A673 (cell line): Measurements from ENCODE around the gene LRP1B. TPM values are rescaled to one million over a fixed set of nuclear protein-coding genes. Genes with fewer than 3 reads are reported as not detected.
"Not testable (repeated sequence)": the region's sequence is repeated elsewhere in the genome, so short reads cannot be mapped to it uniquely, and the experiment has no call there.

Experiments used
- BruUV-seq: library from RNA; stranded (reverse); fragments of 400-500 nt; replicated peaks from 2 replicates; lab custom pipeline; 2021; lab: Mats Ljungman, UMichigan
- CTCF ChIA-PET: fragments of 300-600 bp; sonication (Branson Sonifier 250); formaldehyde crosslinking; loops from one replicate; lab custom pipeline; 2022; ENCODE audit warnings: antibody characterized with exemption; lab: Charles Lee
- POLR2A ChIA-PET: fragments of 300-600 bp; sonication (Branson Sonifier 250); formaldehyde crosslinking; loops from one replicate; lab custom pipeline; 2022; ENCODE audit warnings: antibody characterized with exemption; ENCODE audit not compliant: low non-redundant PET; lab: Charles Lee
- DNase-seq: peaks from one replicate; pipeline ENCODE4 v3.0.0-alpha.2; 2015; ENCODE audit warnings: low spot score
- H3K27ac ChIP-seq: fragments of 200-600 bp; sonication (generic); 2 replicates; pipeline ENCODE4 v1.5.1; 2016; ENCODE audit warnings: mixed run types, low read depth, mild to moderate bottlenecking, mixed read lengths, antibody characterized with exemption, low read length; ENCODE audit not compliant: poor library complexity, severe bottlenecking
- H3K27me3 ChIP-seq: fragments of 200-600 bp; sonication (generic); replicated peaks from 2 replicates; pipeline ENCODE4 v1.6.1; 2017; ENCODE audit warnings: mixed run types, low read depth, mild to moderate bottlenecking, mixed read lengths, antibody characterized with exemption, low read length; ENCODE audit not compliant: insufficient read depth, poor library complexity
- H3K36me3 ChIP-seq: fragments of 200-600 bp; sonication (generic); 2 replicates; pipeline ENCODE4 v1.6.1; 2016; ENCODE audit warnings: mixed run types, mild to moderate bottlenecking, mixed read lengths, antibody characterized with exemption, low read length; ENCODE audit not compliant: insufficient read depth, poor library complexity, severe bottlenecking
- H3K4me1 ChIP-seq: fragments of 200-600 bp; sonication (generic); 2 replicates; pipeline ENCODE4 v1.6.1; 2017; ENCODE audit warnings: mixed run types, mild to moderate bottlenecking, mixed read lengths, antibody characterized with exemption, low read length; ENCODE audit not compliant: insufficient read depth, poor library complexity, severe bottlenecking
- H3K4me3 ChIP-seq: fragments of 200-600 bp; sonication (generic); 2 replicates; pipeline ENCODE4 v1.5.1; 2016; ENCODE audit warnings: low read depth, mixed run types, mild to moderate bottlenecking, mixed read lengths, low read length; ENCODE audit not compliant: poor library complexity, severe bottlenecking
- H3K9me3 ChIP-seq: fragments of 200-600 bp; sonication (generic); 2 replicates; pipeline ENCODE4 v1.6.1; 2016; ENCODE audit warnings: mixed run types, low read depth, mild to moderate bottlenecking, mixed read lengths, antibody characterized with exemption, low read length; ENCODE audit not compliant: poor library complexity, severe bottlenecking
- CTCF ChIP-seq: fragments of 300-800, 200-600 bp; sonication (generic); conservative IDR thresholded peaks from 2 replicates; pipeline ENCODE4 v1.5.1; 2017; ENCODE audit warnings: low read depth, mild to moderate bottlenecking, antibody characterized with exemption, low read length, moderate library complexity, mixed read lengths
- EZH2 ChIP-seq: fragments of 200-600 bp; sonication (generic); IDR thresholded peaks from 2 replicates; pipeline ENCODE4 v1.6.1; 2017; ENCODE audit warnings: borderline replicate concordance, low read depth, mild to moderate bottlenecking, mixed read lengths, antibody characterized with exemption, low read length; ENCODE audit not compliant: poor library complexity, severe bottlenecking
- intact Hi-C: fragments of 100-400 bp; cut with micrococcal nuclease; formaldehyde crosslinking; loops from one replicate; pipeline ENCODE4 v1.10.0; 2022; ENCODE audit not compliant: unreplicated experiment
- total RNA-seq: library from RNA; stranded (reverse); gene quantifications from 2 replicates; pipeline ENCODE4 v1.2.3, GENCODE V29; 2021

The LRP1B gene
- total RNA-seq, 1 experiment from 2014 or later: 9.9 TPM

- DNase-seq: no peak
- H3K4me1 ChIP-seq: peaks cover 10% of the 10 kb centered on the region
- CTCF ChIA-PET: no interaction called here
- H3K36me3 ChIP-seq: no peaks in the 10 kb centered on the region
- TF ChIP-seq EZH2 (no peak), CTCF (no peak)
- intact Hi-C loops: loop anchor here (5.0 to 10.0 kb wide), 2 partner anchors 250 to 553 kb away; no protein-coding TSS in a partner anchor
- H3K9me3 ChIP-seq: no peaks in the 10 kb centered on the region
- no TSS peak for BruUV-seq
- POLR2A ChIA-PET: no interaction called here
- no peaks in the 10 kb centered on the region for H3K27me3 ChIP-seq
- no peak overlapping the region for H3K4me3 ChIP-seq
- H3K27ac ChIP-seq: no peak overlapping the region
Measured at GRCh38 chr2:140344838-140345237, 1786.0 kb downstream of the LRP1B start.

DNA sequence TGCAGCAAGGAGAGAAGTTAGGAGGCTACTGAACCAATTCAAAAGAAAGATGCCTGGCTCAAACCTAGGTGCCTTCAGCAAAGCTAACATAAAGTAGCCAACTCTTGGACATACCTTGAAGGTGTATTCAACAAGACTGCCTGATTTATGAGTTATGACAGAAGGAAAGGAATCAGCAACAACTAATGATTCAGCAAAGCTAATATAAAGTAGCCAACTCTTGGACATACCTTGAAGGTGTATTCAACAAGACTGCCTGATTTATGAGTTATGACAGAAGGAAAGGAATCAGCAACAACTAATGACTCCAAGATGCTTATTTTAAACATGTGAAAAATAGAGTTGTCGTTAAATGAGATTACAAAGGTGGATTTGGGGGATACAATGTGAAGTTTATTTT, 1786.5 kb downstream of the LRP1B start:
- DNase-seq, CTCF ChIA-PET, H3K4me3 ChIP-seq, H3K27ac ChIP-seq, BruUV-seq, POLR2A ChIA-PET, H3K36me3 ChIP-seq, H3K9me3 ChIP-seq, H3K27me3 ChIP-seq: not testable (repeated sequence)
- intact Hi-C loops: loop anchor here (10.0 kb wide), 1 partner anchor 249 kb away; no protein-coding TSS in a partner anchor
- H3K4me1 ChIP-seq: peaks cover 10% of the 10 kb centered on the region

- ChIA-PET POLR2A (no interaction called here), CTCF (no interaction called here)
- H3K27ac ChIP-seq: no peak overlapping the region
- no peak for DNase-seq
- TF ChIP-seq CTCF (no peak), EZH2 (no peak)
- no peaks in the 10 kb centered on the region for H3K9me3 ChIP-seq
- no peaks in the 10 kb centered on the region for H3K36me3 ChIP-seq
- intact Hi-C loops: no loop called here
- no TSS peak for BruUV-seq
- no peaks in the 10 kb centered on the region for H3K27me3 ChIP-seq
- H3K4me1 ChIP-seq: no peaks in the 10 kb centered on the region
- no peak overlapping the region for H3K4me3 ChIP-seq
Measured at GRCh38 chr2:140338795-140339194, 1792.0 kb downstream of the LRP1B start.

GRCh38 chr2:140337061-140337460, 1793.8 kb downstream of the LRP1B start:
- ChIA-PET POLR2A (no interaction called here), CTCF (no interaction called here)
- Histone ChIP-seq H3K27me3 (no peaks in the 10 kb centered on the region), H3K9me3 (no peaks in the 10 kb centered on the region), H3K27ac (no peak overlapping the region), H3K4me1 (no peaks in the 10 kb centered on the region), H3K4me3 (no peak overlapping the region), H3K36me3 (no peaks in the 10 kb centered on the region)
- no TSS peak for BruUV-seq
- no peak for TF ChIP-seq CTCF
- no peak for TF ChIP-seq EZH2
- no peak for DNase-seq
- intact Hi-C loops: no loop called here
